ENCODE results near the gene KRTAP2-3.

- TF ChIP-seq CTCF (conservative IDR thresholded peaks at IDR 0.05; ENCODE audit: low read length) = no peak
- TF ChIP-seq EZH2phosphoT487 (IDR thresholded peaks at IDR 0.05; ENCODE audit: borderline replicate concordance, low read depth, low read length) = no peak
These were observed 38.1 kb upstream of the KRTAP2-3 start, which contains the start of gene KRTAP4-8 for GRCh38 chr17:41098042-41098441.

Measured in OCI-LY7 (cell line).